HG02610 (cell line): ENCODE measurements around the gene NPC1.
A peak's percentile ranks its signal among the peaks of the same experiment; 100 is the strongest.
"Not testable (repeated sequence)": the region's sequence is repeated elsewhere in the genome, so short reads cannot be mapped to it uniquely, and the experiment has no call there.

Experiments used
- ATAC-seq: cut with Tn5 transposase; IDR thresholded peaks from one replicate; pipeline ENCODE4 v1.9.1; 2021; ENCODE audit warnings: mild to moderate bottlenecking, moderate library complexity; ENCODE audit not compliant: unreplicated experiment

Gene NPC1

DNA sequence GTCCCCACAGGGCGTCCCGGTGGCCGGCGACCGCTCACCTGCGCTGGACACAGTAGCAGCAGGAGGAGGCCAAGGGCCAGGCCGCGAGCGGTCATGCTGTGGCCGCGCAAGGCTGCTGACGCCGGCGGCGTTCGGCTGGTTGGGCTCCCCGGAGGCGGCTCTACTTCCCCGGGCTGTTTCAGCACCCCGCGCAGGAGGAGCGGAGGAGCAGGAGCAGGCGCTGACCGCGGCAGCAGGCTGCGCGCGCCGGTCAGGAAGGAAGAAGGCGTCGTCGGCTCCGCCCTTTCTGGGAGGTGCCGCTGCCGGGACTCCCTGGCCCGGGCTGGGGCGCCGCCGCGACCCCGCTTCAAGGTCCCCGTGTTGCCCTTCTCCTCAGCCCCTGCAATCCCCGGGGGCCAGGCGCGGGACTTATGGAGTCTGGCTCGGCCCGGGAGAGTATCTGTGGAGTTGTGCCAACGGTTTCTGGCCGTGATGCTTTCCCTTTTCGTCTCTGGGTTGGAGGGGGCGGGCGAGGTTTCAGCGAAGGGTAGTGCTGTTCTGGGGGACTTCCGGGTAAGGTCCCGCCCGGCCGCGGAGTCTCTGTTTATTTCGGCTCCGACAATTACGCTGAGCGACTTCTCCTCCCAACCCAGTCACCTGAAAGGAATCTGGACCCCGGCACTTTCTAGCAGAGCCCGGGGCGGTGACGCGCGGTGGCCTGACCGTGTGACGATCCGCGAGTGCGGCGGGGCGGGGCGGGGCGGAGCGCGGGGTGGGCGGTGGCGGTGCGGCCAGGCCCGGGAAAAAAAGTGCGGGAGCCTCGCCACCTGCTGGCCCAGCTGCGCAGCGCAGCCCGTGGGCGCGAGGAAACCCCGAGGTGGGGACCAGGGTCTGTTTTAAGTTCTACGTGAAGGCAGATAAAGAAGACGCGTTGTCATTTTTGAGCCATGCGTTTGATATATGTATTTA is at the start of gene NPC1:
Gene NPC1 (minus strand): TSS at position 258 of the 948 bp plus-strand sequence. CDS start 163 bp downstream, at position 95.
- peak; percentile 91 for ATAC-seq

DNA sequence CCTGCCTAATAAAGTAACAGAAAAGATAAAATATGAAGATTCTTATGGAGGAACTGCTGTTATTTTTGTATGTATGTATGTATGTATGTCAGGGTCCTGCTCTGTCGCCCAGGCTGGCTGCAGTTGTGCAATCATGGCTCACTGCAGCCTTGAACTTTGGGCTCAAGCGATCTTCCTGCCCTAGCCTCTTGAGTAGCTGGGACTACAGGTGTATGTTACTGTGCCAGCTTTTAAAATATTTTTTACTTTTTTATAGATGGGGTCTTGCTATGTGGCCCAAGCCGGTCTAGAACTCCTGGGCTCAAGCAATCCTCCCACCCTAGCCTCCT is 49.7 kb upstream of the NPC1 start:
- no peak for ATAC-seq

DNA sequence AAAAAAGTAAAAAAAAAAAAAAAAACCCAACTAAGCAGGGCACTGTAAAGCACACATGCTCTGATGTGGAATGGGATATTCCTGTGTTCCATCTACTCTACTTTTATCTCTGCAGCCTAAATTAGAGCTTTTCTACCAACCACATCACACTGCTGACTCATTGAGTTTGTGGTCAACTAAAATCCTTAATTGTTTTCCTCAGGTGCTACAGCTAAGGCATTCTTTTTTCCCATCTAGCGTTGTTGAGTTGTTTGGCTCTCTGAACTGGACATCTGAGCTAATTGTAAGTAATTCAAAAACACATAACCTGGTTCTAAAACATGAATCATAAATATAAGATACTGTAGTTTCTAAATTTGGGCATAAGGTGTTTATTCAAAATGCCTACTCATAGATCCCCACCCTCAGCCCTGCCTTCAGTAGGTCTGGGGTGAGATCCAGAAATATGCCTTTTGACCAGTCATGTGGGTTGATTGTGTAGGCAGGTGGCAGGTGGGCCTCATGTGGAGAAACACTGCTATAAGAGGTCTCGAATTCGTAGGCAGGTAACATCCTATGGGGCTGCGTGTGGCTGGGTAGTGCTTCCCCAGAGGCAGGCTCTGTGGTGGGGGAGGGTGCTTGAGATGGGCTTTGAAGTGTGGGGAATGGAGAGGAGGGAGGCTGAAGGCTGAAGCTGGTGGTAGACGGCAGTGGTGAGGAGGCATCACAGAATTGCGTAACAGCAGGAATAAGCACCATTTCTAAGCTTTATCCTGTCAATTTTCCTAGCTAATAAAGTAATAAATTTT is 49.2 kb upstream of the NPC1 start:
- ATAC-seq = no peak

DNA sequence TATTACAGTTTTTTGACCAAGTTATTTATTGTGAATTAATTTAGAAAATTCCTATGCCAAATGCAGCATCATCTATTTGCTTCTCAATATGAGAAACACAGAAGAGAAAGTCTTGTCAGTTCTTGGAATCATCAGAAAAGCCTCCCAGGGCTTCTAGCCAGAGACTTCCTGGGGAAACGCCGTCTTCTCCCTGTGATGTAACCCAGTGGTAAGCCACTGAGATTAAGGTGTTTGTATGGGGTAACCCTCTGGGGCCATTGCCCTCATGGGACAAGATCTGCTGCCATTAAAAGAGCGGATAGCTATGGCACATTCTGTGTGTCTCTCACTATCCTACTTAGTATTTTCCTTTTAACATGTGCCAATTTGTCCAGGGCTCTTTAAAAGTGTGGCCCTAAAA is 48.4 kb upstream of the NPC1 start:
- ATAC-seq = no peak

DNA sequence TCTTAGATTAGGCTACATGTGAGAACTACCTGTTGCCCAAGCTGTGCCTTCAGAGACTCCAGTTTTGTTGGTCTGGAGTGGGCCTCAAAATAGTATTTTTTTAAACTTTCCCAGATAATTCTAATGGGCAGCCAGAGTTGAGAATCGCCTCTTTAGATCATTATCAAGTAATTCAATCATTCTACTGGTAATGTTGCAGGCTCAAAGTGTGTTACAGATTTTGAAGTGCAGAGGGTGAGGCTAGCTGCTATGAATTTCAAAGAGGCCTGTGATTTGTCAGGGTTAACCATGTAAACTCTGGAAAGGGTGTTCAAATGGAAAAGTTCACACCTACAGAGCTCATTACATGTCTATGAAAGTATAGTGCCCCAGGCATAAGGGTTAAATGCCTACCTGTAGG is 46.3 kb upstream of the NPC1 start:
- no peak for ATAC-seq

DNA sequence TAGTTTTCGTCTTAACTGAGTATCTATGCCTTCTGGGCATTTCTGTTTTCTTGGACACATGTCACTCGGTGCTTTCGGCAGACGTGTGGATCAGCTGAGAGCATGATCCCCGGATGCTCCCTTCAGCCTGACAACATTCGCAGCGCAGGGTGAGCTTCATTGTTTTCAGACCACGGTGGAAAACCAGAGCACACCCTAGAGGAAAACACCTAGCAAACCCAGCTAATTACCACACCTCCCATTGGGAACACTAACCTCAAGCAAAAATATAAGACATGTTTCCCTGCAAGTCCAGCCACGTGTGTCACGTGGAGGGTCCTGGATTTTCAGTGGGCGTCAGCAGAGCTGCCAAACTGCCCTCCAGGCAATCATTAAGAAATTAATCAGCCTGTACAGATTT is 45.4 kb upstream of the NPC1 start:
- ATAC-seq = no peak

DNA sequence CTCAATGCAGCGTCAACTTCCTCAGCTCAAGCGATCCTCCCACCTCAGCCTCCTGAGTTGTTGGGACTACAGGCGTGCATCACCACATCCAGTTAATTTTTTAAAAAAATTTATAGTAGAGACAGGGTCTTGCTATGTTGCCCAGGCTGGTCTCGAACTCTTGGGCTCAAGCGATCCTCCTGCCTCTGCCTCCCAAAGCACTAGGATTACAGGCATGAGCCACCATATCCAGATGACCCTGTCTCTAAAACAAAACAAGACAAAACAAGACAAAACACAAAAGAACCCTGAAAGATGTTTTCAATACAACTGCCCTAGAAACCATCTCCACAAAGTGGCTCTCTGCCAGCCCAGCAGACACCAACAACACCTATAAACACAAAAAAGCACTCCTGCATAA is 45.0 kb upstream of the NPC1 start:
- ATAC-seq = no peak

DNA sequence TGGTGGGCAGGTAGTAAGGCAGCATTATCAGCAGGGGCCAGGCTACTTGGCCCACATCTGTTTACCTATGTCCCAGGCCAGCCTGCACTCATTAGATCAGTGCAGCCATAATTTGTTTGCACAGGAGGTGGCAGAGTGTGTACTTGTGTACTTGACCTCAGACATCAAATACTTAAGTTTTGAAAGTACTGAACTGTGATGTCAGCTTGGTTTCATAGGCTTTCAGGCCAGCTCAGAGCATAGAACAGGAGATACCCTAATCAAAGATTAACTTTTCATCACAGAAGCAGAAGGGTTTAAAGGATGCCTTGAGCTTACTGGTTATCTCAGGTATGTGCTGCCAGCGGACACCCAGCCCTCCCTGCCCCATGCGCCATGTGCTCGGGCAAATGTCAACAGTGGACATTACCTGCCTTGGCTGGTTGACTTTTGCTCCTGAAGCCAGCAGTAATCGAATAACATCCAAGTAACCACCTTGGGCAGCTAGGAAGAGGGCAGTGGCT is 43.2 kb upstream of the NPC1 start:
- ATAC-seq = no peak

DNA sequence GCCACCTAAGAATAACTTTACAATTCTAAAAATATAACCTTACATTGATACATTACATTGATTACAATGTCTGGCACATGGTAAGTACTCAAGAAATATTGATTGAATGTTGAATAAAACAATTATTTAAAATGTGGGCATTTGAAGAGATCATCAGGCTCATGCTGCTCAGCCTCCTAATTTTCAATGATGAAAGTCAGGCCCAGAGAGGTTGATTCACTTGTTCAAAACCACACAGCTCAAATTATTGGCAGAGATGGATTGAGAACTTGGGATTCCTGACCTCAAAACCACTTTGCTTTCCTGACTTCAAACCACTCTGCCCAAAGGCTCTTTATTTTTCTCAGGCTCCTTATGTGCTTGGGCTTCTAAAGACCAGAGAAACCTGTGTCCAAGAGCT is 41.7 kb upstream of the NPC1 start:
- ATAC-seq = no peak

DNA sequence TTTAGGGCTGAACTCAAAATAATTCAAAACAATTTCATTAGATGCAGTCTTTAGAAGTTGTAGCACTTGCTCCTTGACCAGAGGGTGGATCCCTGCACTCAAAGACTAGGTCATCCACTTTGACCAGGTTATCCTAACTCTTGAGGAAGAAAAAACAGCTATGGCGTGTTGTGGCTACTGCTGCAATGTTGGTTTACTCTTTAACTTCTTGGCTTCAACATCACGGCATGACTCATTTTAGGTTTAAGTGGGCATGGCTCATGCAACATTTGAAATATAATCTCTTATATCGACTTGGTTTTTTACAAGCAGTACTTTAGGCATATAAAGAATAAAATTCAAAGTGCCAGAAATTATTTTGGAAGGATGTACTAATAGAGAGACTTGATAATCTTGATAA is 41.0 kb upstream of the NPC1 start:
- no peak for ATAC-seq

DNA sequence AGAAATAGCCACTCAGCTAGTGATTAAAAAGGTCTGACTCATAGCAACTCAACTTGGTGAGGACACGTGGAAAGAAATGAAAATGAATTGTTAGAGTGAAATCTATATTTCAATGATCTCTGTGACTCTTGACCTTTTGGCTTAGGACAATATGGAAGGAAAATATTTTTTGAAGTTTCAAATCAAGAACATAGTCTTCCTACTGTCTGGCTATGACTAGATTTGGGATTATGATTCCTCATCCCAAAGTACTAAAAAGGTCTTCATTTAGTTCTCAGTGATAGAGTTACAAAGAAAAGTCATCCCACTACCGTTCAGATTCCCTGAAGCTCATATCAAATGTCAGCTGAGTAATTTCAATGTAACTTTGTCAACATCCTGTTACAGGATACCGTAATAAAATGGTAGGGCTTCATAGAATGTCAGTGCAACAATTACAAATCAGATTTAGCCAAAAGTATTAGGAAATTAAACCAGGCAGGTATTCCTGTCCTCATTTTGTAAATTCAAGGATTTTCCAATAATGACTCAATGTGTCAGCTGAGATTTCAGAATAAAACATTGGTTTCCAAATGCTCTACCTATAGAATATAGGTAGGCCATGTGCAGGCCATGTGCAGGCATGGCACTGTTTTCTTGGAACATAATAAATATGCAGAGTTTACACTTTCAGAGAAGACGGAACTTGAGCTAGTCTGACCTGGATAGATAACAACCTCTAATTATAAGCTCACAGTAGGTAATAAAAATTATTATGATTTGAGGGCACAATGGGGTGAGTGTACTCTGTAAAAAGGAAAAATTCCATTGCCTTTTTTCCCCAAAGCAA is 40.4 kb upstream of the NPC1 start:
- ATAC-seq = no peak

DNA sequence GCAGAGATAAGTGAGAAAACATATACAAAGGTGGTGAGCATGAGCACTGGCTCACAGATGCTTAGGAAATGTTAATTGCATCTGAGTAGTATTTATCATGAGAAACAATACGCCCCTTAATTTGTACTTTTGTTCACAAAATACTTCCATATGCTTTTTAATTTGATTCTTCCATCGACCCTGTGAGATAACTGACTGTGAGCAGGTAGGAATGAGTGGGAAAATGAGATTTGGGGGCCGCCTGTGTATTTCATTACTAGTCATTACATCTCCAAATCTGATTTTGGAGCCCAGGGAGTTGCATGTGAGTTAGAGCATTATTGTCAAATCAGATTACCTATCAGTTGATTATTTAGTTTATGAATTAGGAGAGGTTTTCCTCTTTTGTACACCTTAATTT is 36.7 kb upstream of the NPC1 start:
- no peak for ATAC-seq

DNA sequence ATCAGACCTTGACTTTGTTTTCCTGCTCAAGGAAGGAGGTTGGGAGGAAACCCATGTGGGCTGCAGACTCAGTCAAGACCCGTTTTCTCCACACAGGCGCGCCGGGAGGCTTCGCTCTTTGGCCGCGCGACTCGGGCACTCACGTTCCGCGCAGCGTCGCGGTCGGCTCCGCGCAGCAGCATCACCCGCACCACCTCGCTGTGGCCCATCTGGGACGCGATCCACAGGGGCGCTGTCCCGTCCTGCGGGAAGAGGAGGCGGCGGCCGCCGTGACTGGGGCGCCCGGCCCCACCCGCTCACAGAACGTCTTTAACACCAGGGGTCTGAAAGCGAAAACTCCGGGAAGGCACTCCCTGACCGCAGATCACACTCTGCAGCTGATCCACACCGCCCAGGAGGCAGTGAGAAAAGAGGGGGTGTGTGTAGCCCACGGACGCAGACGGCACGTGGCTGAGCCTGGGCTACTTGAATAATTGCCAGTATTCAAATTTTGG is 33.1 kb upstream of the NPC1 start:
- ATAC-seq = no peak

DNA sequence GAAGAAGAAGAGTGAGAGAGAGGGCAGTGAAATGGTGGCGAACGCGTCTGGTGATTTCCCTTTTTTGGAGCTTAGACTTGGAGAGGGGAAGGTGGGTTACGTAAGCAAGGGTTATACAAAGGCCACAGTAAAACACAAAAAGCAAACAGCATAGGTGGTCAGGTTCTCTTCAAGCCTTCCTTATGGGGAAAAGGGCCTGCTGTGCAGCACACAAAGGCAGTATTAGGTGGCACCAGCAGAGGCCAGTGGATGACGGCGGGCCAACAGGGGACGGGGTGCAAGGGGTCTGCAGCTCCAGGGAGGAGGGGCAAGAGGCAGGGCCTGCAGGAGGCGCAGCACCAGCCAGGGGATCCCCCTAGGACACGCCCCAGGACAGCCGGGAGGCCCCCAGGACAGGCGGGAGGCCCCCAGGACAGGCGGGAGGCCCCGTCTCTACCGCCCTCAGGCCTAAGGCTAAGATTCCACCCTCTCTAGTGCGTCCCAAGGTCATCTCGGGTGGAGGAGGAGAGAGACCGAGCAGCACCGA is 32.6 kb upstream of the NPC1 start:
- ATAC-seq = no peak

DNA sequence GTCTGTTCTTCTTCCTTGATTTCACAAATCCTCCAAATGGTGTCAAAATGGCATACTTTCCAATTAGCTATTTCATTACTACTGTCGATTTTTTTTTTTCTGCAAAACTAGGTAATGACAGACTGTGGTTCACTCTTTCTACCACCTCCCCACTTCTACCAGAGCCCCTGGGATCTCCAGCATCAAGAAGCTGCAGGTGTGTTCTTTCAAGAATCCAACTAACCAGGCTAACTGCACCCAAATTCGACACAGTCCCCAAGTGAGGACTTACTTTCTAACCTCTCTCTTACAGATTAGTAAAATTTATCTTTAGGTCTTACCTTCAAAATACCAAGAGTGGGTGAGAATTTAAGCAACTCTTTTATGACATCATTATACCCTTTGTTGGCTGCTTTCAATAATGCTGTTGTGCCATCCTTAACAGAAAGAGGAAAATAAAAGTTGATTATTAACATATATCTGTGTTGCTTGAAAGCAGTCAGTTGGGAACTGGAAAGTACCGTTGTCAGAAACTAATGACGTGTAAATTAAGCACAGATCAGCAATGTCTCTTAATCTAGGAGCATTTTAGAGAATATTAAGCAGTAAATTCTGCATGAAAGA is 31.2 kb upstream of the NPC1 start:
- ATAC-seq = peak; percentile 40

DNA sequence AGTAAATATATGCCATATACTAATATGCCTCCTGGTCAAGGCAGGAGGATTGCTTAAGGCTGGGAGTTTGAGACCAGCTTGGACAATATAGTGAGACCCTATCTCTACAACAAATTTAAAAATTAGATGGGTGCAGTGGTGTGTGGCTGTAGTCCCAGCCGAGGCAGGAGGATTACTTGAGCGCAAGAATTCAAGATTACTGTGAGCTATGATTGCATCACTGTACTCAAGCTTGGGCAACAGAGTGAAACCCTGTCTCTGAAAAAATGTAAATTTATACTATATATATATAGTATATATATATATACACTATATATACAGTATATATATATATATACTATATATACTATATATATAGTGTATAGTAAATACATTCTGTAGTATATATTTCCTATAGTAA is 30.0 kb upstream of the NPC1 start:
- ATAC-seq = no peak

DNA sequence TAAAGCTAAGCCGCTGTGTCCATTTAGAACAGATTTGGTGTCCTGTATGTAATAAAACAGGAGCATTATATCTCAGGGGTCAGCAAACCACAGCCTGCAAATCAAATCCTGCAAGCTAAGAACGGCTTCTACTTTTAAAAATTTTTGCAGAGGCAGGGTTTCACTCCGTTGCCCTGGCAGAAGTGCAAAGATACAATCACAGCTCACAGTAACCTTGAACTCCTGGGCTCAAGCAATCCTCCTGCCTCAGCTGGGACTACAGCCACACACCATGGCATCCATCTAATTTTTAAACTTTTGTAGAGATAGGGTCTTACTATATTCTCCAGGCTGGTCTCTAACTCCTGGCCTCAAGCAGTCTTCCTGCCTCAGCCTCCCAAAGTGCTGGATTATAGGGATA is 28.6 kb upstream of the NPC1 start:
- ATAC-seq = no peak

DNA sequence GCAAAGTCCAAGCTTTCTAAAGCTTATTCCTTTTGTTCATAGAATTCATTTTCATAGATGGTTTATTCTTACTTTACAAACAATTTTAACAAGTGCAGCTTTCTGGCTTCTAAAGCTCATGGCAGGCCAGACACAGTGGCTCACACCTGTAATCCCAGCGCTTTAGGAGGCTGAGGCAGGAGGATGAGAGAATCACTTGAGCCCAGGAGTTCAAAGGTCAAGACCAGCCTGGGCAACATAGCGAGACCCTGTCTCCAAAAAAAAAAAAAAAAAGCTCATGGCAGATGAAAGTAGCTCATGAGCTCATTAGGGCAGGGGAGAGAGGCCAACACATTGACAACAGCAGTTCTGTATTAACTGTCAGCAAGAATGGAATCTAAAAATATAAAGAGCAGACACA is 28.1 kb upstream of the NPC1 start:
- no peak for ATAC-seq

DNA sequence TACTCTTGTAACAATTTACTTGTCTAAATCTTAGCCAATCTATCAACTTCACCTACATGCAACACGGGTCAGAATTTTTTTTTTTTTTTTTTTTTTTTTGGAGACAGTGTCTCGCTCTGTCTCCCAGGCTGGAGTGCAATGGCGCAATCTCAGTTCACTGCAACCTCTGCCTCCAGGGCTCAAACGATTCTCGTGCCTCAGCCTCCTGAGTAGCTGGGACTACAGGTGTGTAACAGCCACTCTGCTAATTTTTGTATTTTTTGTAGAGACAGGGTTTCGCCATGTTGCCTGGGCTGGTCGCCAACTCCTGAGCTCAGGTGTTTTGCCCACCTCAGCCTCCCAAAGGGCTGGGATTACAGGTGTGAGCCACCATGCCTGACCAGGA is 26.8 kb upstream of the NPC1 start:
- not testable (repeated sequence) for ATAC-seq

DNA sequence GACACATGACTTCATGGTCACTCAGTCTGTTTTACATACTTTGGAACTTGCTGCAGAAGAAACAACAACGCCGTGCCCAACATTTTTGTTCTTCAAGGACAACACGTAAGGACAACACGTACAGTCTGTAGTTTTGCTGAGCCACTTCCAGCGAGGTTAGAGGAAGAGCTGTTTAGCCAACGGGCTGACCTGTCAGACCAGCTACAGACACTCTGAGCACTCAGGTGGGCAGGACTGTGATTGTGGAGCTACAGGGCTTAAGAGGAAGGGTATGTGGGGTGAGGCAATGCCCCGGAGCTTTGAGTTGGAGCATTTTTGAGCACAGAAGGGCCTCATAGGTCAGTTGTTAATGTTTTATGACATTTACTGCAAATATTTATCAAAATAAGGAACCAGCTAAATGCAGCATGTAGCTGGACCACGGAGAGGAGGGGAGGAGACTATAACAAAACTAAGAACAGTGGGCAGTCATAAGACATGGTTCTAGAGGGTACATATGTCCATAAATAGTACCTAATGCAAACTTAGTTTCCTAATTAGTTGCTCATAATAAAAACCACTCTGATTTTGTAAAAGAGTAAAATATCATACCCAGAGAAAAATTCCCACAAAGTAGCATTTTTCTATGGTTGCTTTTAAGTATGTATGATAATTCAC is 26.3 kb upstream of the NPC1 start:
- ATAC-seq = no peak
